SK-N-SH treated with all-trans-retinoic acid at 6 μM for 48 hours (cell line): Measurements from ENCODE around the gene GIMAP1.

Experiments
- ATAC-seq: fragments of 200-7000 bp; cut with Tn5 transposase; 3 replicates; pipeline ENCODE4 v1.9.1; 2020; ENCODE audit warnings: mild to moderate bottlenecking, moderate library complexity
- ARNTL ChIP-seq: fragments of 450-650 bp; formaldehyde crosslinking; IDR thresholded peaks from 2 replicates; pipeline ENCODE4 v1.5.0; 2020; ENCODE audit warnings: low read depth, mild to moderate bottlenecking, moderate library complexity, borderline replicate concordance
- BACH2 ChIP-seq: fragments of 250-450 bp; sonication (Bioruptor Pico); IDR thresholded peaks from 2 replicates; pipeline ENCODE4 v1.9.0; 2021; ENCODE audit warnings: mild to moderate bottlenecking, borderline replicate concordance
- CREB5 ChIP-seq: fragments of 250-450 bp; sonication (Bioruptor Pico); IDR thresholded peaks from 2 replicates; pipeline ENCODE4 v1.5.1; 2020; ENCODE audit warnings: low read depth, mild to moderate bottlenecking, moderate library complexity
- CSDC2 ChIP-seq: fragments of 250-450 bp; sonication (Bioruptor Pico); IDR thresholded peaks from 2 replicates; pipeline ENCODE4 v1.5.0; 2020; ENCODE audit warnings: mild to moderate bottlenecking, moderate library complexity
- CSRNP3 ChIP-seq: fragments of 250-450 bp; sonication (Bioruptor Pico); IDR thresholded peaks from 2 replicates; pipeline ENCODE4 v1.5.1; 2021; ENCODE audit warnings: mild to moderate bottlenecking, moderate library complexity
- ESRRG ChIP-seq: fragments of 250-450 bp; sonication (Bioruptor Pico); IDR thresholded peaks from 2 replicates; pipeline ENCODE4 v1.6.1; 2021; ENCODE audit warnings: mild to moderate bottlenecking
- GLIS3 ChIP-seq: fragments of 250-450 bp; sonication (Bioruptor Pico); IDR thresholded peaks from 2 replicates; pipeline ENCODE4 v1.5.0; 2020; ENCODE audit warnings: mild to moderate bottlenecking, moderate library complexity
- ISL1 ChIP-seq: fragments of 250-450 bp; sonication (Bioruptor Pico); IDR thresholded peaks from 2 replicates; pipeline ENCODE4 v2.1.2; 2022; ENCODE audit warnings: mild to moderate bottlenecking, moderate library complexity
- PATZ1 ChIP-seq: fragments of 250-450 bp; sonication (Bioruptor Pico); IDR thresholded peaks from 2 replicates; pipeline ENCODE4 v1.8.0; 2020; ENCODE audit warnings: mild to moderate bottlenecking, moderate library complexity, borderline replicate concordance
- POU6F1 ChIP-seq: fragments of 250-450 bp; sonication (Bioruptor Pico); IDR thresholded peaks from 2 replicates; pipeline ENCODE4 v1.8.0; 2021; ENCODE audit warnings: low read depth, mild to moderate bottlenecking, moderate library complexity, borderline replicate concordance
- PPARA ChIP-seq: fragments of 250-450 bp; sonication (Bioruptor Pico); IDR thresholded peaks from 2 replicates; pipeline ENCODE4 v1.5.0; 2020; ENCODE audit warnings: mild to moderate bottlenecking, borderline replicate concordance
- RARB ChIP-seq: fragments of 250-450 bp; sonication (Bioruptor Pico); IDR thresholded peaks from 2 replicates; pipeline ENCODE4 v1.8.0; 2021; ENCODE audit warnings: mild to moderate bottlenecking, moderate library complexity
- SNAI2 ChIP-seq: fragments of 250-450 bp; sonication (Bioruptor Pico); IDR thresholded peaks from 2 replicates; pipeline ENCODE4 v1.5.0; 2020; ENCODE audit warnings: mild to moderate bottlenecking, moderate library complexity
- TCF4 ChIP-seq: fragments of 250-450 bp; sonication (Bioruptor Pico); IDR thresholded peaks from 2 replicates; pipeline ENCODE4 v1.8.0; 2021; ENCODE audit warnings: mild to moderate bottlenecking, moderate library complexity, borderline replicate concordance
- TOX ChIP-seq: fragments of 250-450 bp; sonication (Bioruptor Pico); IDR thresholded peaks from 2 replicates; pipeline ENCODE4 v1.8.0; 2021; ENCODE audit warnings: mild to moderate bottlenecking, moderate library complexity, borderline replicate concordance
- TSHZ2 ChIP-seq: fragments of 250-450 bp; sonication (Bioruptor Pico); IDR thresholded peaks from 2 replicates; pipeline ENCODE4 v1.5.0; 2020; ENCODE audit warnings: mild to moderate bottlenecking, moderate library complexity
- ZFP3 ChIP-seq: fragments of 250-450 bp; sonication (Bioruptor Pico); IDR thresholded peaks from 2 replicates; pipeline ENCODE4 v1.5.0; 2020; ENCODE audit warnings: mild to moderate bottlenecking, moderate library complexity
- ZFP30 ChIP-seq: fragments of 450-650 bp; formaldehyde crosslinking; IDR thresholded peaks from 2 replicates; pipeline ENCODE4 v1.5.0; 2022; ENCODE audit warnings: mild to moderate bottlenecking, moderate library complexity
- ZNF565 ChIP-seq: fragments of 450-650 bp; formaldehyde crosslinking; conservative IDR thresholded peaks from 2 replicates; pipeline ENCODE4 v1.5.0; 2020; ENCODE audit warnings: low read depth, mild to moderate bottlenecking, moderate library complexity
- ZNF70 ChIP-seq: fragments of 450-650 bp; formaldehyde crosslinking; IDR thresholded peaks from 2 replicates; pipeline ENCODE4 v1.5.0; 2020; ENCODE audit warnings: mild to moderate bottlenecking, moderate library complexity

GIMAP1 gene

GRCh38 chr7:150733482-150734095, 17.2 kb downstream of the GIMAP1 start:
- ATAC-seq = no peak
- TF ChIP-seq ARNTL (CRISPR knock-in tag) (no peak), CREB5 (CRISPR knock-in tag) (no peak), ESRRG (no peak), TCF4 (no peak), SNAI2 (CRISPR knock-in tag) (no peak), PPARA (CRISPR knock-in tag) (no peak), BACH2 (CRISPR knock-in tag) (no peak), ZFP3 (CRISPR knock-in tag) (no peak), PATZ1 (CRISPR knock-in tag) (no peak), GLIS3 (CRISPR knock-in tag) (no peak), TOX (no peak)

GRCh38 chr7:150734254-150734653, 17.8 kb downstream of the GIMAP1 start:
- TF ChIP-seq BACH2 (CRISPR knock-in tag) (no peak), ESRRG (no peak), PPARA (CRISPR knock-in tag) (no peak), TOX (no peak), CSDC2 (CRISPR knock-in tag) (no peak), ZFP30 (CRISPR knock-in tag) (no peak), ZNF70 (no peak), ZFP3 (CRISPR knock-in tag) (no peak), CSRNP3 (no peak), SNAI2 (CRISPR knock-in tag) (no peak), TCF4 (no peak), ARNTL (CRISPR knock-in tag) (no peak), RARB (CRISPR knock-in tag) (no peak), TSHZ2 (CRISPR knock-in tag) (no peak), ISL1 (CRISPR knock-in tag) (no peak), GLIS3 (CRISPR knock-in tag) (no peak), POU6F1 (no peak), ZNF565 (no peak), CREB5 (CRISPR knock-in tag) (no peak)
- no peak for ATAC-seq
